ENCODE measurements around the gene NOL4L.

Gene NOL4L

GRCh38 chr20:32534661-32535240 lies 50.4 kb downstream of the NOL4L start:
- FAIRE-seq (peak; percentile 48), DNase-seq (ENCODE audit: insufficient read length, low spot score) (no peak)

DNA sequence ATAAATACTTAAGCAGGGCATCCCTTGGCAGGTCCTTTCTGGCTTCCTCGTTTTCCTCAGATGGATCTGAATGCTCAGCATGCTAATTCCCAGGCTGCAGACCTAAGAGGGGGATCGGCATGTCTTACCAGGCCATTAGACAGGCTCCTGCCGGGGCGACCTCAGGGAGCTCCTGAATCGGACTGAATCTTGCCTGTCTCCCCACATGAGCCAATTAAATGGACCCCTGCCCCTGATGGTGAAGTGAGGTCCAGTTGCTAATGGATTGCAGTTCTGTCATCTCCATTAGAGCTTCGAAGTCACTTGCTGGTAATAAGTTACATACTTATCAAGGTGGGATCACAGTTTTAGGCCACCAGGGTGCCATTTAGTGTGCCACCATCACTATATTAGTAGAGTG lies 51.4 kb downstream of the NOL4L start:
- DNase-seq (ENCODE audit: insufficient read length, low spot score) (no peak), FAIRE-seq (no peak)
- TF ChIP-seq POU2F2 (IDR thresholded peaks at IDR 0.05; ENCODE audit: low read depth, low read length) (no peak), PAX5 (IDR thresholded peaks at IDR 0.05; ENCODE audit: insufficient read depth, low read length, severe bottlenecking) (no peak), SPI1 (IDR thresholded peaks at IDR 0.05; ENCODE audit: low read depth, low read length) (no peak), TAF1 (IDR thresholded peaks at IDR 0.05; ENCODE audit: low read depth, low read length) (no peak), POLR2A (IDR thresholded peaks at IDR 0.05; ENCODE audit: low read depth, low read length) (no peak), POLR2AphosphoS5 (IDR thresholded peaks at IDR 0.05; ENCODE audit: low read depth, low read length) (no peak)

More at GRCh38 chr20:32534661-32535240, 50.4 kb downstream of the NOL4L start:
- TF ChIP-seq POU2F2 (IDR thresholded peaks at IDR 0.05; ENCODE audit: low read depth, low read length) (no peak), PAX5 (IDR thresholded peaks at IDR 0.05; ENCODE audit: insufficient read depth, low read length, severe bottlenecking) (no peak), SPI1 (IDR thresholded peaks at IDR 0.05; ENCODE audit: low read depth, low read length) (no peak), POLR2A (IDR thresholded peaks at IDR 0.05; ENCODE audit: low read depth, low read length) (no peak), TAF1 (IDR thresholded peaks at IDR 0.05; ENCODE audit: low read depth, low read length) (no peak), POLR2AphosphoS5 (IDR thresholded peaks at IDR 0.05; ENCODE audit: low read depth, low read length) (no peak)

DNA sequence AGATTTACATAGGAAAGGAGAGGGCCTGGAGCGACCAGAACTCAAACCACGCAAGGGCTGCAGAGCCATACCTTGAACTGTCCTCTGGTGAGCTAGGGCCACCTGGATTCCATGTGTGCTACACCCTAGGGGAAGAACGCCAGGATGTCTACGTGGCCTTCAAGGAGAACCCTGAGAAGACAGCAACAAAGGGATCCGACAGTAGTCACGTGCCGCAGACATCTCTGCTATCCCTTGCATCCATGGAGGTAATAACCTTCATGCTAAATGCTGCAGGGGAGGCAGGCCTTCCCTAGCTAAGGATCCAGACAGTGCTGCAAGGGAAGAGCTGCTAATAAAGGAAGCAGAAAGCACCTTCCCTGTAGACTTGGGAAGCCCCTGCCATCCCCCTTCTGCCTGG lies 52.9 kb downstream of the NOL4L start:
- FAIRE-seq: no peak
- TF ChIP-seq PAX5 (IDR thresholded peaks at IDR 0.05; ENCODE audit: insufficient read depth, low read length, severe bottlenecking): no peak
- no peak for TF ChIP-seq SPI1 (IDR thresholded peaks at IDR 0.05; ENCODE audit: low read depth, low read length)
- TF ChIP-seq POU2F2 (IDR thresholded peaks at IDR 0.05; ENCODE audit: low read depth, low read length): no peak

GRCh38 chr20:32528905-32529670 lies 56.0 kb downstream of the NOL4L start:
- no peak for DNase-seq (ENCODE audit: insufficient read length, low spot score)
- FAIRE-seq: no peak
- TF ChIP-seq SPI1 (IDR thresholded peaks at IDR 0.05; ENCODE audit: low read depth, low read length): no peak
- TF ChIP-seq POU2F2 (IDR thresholded peaks at IDR 0.05; ENCODE audit: low read depth, low read length): 0 out of 2 replicates have a peak, but pooled peaks have one; percentile 3
- no peak for TF ChIP-seq POLR2A (IDR thresholded peaks at IDR 0.05; ENCODE audit: low read depth, low read length)

More for the DNA sequence above, 52.9 kb downstream of the NOL4L start:
- no peak for DNase-seq (ENCODE audit: insufficient read length, low spot score)

GRCh38 chr20:32528171-32528891 lies 56.8 kb downstream of the NOL4L start:
- TF ChIP-seq POLR2A (IDR thresholded peaks at IDR 0.05; ENCODE audit: low read depth, low read length) (no peak), PAX5 (IDR thresholded peaks at IDR 0.05; ENCODE audit: insufficient read depth, low read length, severe bottlenecking) (no peak), POU2F2 (IDR thresholded peaks at IDR 0.05; ENCODE audit: low read depth, low read length) (no peak), TAF1 (IDR thresholded peaks at IDR 0.05; ENCODE audit: low read depth, low read length) (no peak), POLR2AphosphoS5 (IDR thresholded peaks at IDR 0.05; ENCODE audit: low read depth, low read length) (no peak), SPI1 (IDR thresholded peaks at IDR 0.05; ENCODE audit: low read depth, low read length) (no peak)
- FAIRE-seq (no peak), DNase-seq (ENCODE audit: insufficient read length, low spot score) (no peak)

DNA sequence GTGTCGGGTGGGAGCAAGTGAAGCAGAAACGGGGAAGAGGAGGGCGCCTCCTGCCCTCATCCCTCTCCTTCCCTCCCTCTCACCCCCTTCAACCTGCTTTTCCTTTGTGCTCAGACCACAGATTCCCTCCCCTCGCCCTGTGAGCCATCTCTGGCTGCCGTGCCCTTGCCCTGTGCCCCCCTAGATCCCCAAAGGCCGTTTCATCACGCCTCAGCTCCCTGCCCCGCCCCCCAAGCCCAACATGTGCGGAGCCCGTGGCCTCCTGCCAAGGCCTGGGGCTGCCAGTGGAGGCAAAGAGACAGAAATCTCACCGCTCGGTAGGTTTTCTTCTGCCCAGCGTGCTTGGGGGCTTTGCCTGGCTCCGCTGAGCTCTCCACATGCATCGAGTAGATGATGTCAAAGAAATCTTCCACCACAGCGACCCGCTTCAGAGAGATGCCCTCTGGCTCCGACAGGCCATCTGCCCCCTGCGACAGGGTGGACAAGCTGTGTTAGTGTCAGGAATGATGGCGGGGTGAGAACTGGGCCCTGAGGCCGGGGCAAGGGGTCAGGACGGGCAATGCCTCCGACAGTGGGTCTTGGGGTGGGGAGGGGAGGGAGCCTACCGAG lies 57.6 kb downstream of the NOL4L start:
- DNase-seq (ENCODE audit: insufficient read length, low spot score) (no peak), FAIRE-seq (no peak)
- TF ChIP-seq TAF1 (IDR thresholded peaks at IDR 0.05; ENCODE audit: low read depth, low read length) (no peak), POLR2A (IDR thresholded peaks at IDR 0.05; ENCODE audit: low read depth, low read length) (no peak), SPI1 (IDR thresholded peaks at IDR 0.05; ENCODE audit: low read depth, low read length) (no peak), POLR2AphosphoS5 (IDR thresholded peaks at IDR 0.05; ENCODE audit: low read depth, low read length) (no peak), POU2F2 (IDR thresholded peaks at IDR 0.05; ENCODE audit: low read depth, low read length) (no peak), PAX5 (IDR thresholded peaks at IDR 0.05; ENCODE audit: insufficient read depth, low read length, severe bottlenecking) (no peak)

GRCh38 chr20:32527052-32527446 lies 58.1 kb downstream of the NOL4L start:
- FAIRE-seq: no peak
- TF ChIP-seq SPI1 (IDR thresholded peaks at IDR 0.05; ENCODE audit: low read depth, low read length) (no peak), POLR2AphosphoS5 (IDR thresholded peaks at IDR 0.05; ENCODE audit: low read depth, low read length) (no peak), POLR2A (IDR thresholded peaks at IDR 0.05; ENCODE audit: low read depth, low read length) (no peak), PAX5 (IDR thresholded peaks at IDR 0.05; ENCODE audit: insufficient read depth, low read length, severe bottlenecking) (no peak), TAF1 (IDR thresholded peaks at IDR 0.05; ENCODE audit: low read depth, low read length) (no peak), POU2F2 (IDR thresholded peaks at IDR 0.05; ENCODE audit: low read depth, low read length) (no peak)
- DNase-seq (ENCODE audit: insufficient read length, low spot score): no peak

DNA sequence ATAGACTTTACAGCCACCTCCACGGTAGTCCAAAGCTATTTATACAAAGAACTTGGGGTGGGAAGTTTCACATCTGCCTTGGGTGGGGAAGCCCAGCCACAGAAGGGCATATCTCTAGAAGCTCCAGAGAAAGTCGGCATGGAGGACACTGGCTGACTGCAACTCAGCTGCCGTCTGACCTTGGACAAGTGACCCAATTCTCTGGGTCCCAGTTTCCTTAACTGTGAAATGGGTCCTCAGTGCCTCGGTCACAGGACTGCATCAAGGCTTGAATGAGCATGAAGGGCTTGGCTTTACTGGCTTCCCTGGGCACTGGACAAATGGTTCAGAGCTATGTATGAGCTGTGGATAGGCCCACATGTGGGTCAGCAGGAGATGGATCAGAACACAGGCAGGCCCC lies 58.6 kb downstream of the NOL4L start:
- FAIRE-seq (no peak), DNase-seq (ENCODE audit: insufficient read length, low spot score) (no peak)
- TF ChIP-seq PAX5 (IDR thresholded peaks at IDR 0.05; ENCODE audit: insufficient read depth, low read length, severe bottlenecking) (no peak), TAF1 (IDR thresholded peaks at IDR 0.05; ENCODE audit: low read depth, low read length) (no peak), POU2F2 (IDR thresholded peaks at IDR 0.05; ENCODE audit: low read depth, low read length) (no peak), SPI1 (IDR thresholded peaks at IDR 0.05; ENCODE audit: low read depth, low read length) (no peak), POLR2A (IDR thresholded peaks at IDR 0.05; ENCODE audit: low read depth, low read length) (no peak), POLR2AphosphoS5 (IDR thresholded peaks at IDR 0.05; ENCODE audit: low read depth, low read length) (no peak)

DNA sequence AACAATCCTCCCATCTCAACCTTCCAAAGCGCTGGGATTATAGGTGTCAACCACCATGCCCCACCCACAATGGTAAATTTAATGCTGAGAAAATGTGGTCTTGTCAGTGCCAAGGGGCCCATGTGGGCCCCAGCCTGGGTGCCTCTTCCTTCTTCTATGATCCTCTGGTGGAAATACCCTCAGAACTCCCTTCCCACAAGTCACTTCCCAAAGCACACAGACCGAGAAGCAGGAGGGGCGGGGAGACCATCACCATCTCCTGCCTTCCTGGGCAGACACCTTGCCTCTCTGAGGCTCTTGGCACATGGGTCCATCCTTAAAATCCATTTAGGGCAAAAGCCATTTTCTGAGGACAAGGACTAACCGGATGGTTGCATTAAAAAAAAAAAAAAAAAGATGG lies 59.0 kb downstream of the NOL4L start:
- FAIRE-seq: peak; percentile 45
- no peak for TF ChIP-seq POLR2AphosphoS5 (IDR thresholded peaks at IDR 0.05; ENCODE audit: low read depth, low read length)
- TF ChIP-seq POU2F2 (IDR thresholded peaks at IDR 0.05; ENCODE audit: low read depth, low read length): no peak
- TF ChIP-seq POLR2A (IDR thresholded peaks at IDR 0.05; ENCODE audit: low read depth, low read length): no peak
- TF ChIP-seq TAF1 (IDR thresholded peaks at IDR 0.05; ENCODE audit: low read depth, low read length): no peak
- TF ChIP-seq PAX5 (IDR thresholded peaks at IDR 0.05; ENCODE audit: insufficient read depth, low read length, severe bottlenecking): no peak
- TF ChIP-seq SPI1 (IDR thresholded peaks at IDR 0.05; ENCODE audit: low read depth, low read length): no peak
- no peak for DNase-seq (ENCODE audit: insufficient read length, low spot score)
